Testis (tissue), 3 donors: Measurements from ENCODE around the gene MEGF11. TPM values are rescaled to one million over a fixed set of nuclear protein-coding genes. Genes with fewer than 3 reads are reported as not detected.

ENCODE experiments used
- DNase-seq: peaks from one replicate; pipeline ENCODE4 v3.0.0-alpha.2; 2019
- H3K27ac ChIP-seq, 2 donors: fragments of 200-600 bp; sonication (generic); one replicate each; pipeline ENCODE4 v1.5.1; 2019
- H3K27me3 ChIP-seq: fragments of 200-600 bp; sonication (generic); one replicate; pipeline ENCODE4 v1.5.1; 2019
- H3K36me3 ChIP-seq: fragments of 200-600 bp; sonication (generic); one replicate; pipeline ENCODE4 v1.5.1; 2017; ENCODE audit warnings: low read depth; ENCODE audit errors: missing control alignments
- H3K4me1 ChIP-seq: fragments of 200-600 bp; sonication (generic); one replicate; pipeline ENCODE4 v1.5.1; 2019
- H3K4me3 ChIP-seq, 2 donors: fragments of 200-600 bp; sonication (generic); one replicate each; pipeline ENCODE4 v1.5.1; 2017 to 2019
- H3K9me3 ChIP-seq: fragments of 200-600 bp; sonication (generic); one replicate; pipeline ENCODE4 v1.5.1; 2017
- POLR2A ChIP-seq: fragments of 450-650 bp; IDR thresholded peaks from one replicate; pipeline ENCODE4 v1.6.1; 2017; ENCODE audit warnings: antibody characterized with exemption, mild to moderate bottlenecking, moderate library complexity
- WGBS, 2 donors: methylation state at CpG; one replicate each; pipeline ENCODE4 v1.1.5; 2018; 5-methylcytosine and 5-hydroxymethylcytosine counted together
- intact Hi-C: fragments of 100-400 bp; cut with DNase I; formaldehyde crosslinking; loops from one replicate; pipeline ENCODE4 v1.15.1; 2023; ENCODE audit warnings: low total_unique reads
- polyA plus RNA-seq: library from polyadenylated mRNA; stranded (reverse); fragments of 350-450 nt; fragmentation: Illumina TruSeq; extraction: RNeasy Lipid Tissue Mini Kit (QIAGEN cat#74804); gene quantifications from one replicate; pipeline ENCODE4 v1.2.3, GENCODE V29; 2014; ENCODE audit warnings: low read depth, low replicate concordance; ENCODE audit not compliant: insufficient read depth
- total RNA-seq, 2 donors: library from RNA; depleted of rRNA; stranded (reverse); fragments of >200 nt; gene quantifications; one replicate each; pipeline ENCODE4 v1.2.3, GENCODE V29; 2016
- TF ChIP-seq, protein P1 (sequence below), 3 experiments: fragments of 450-650 bp in 2 of 3; fragments of 200-600 bp in 1 of 3; sonication (generic) in 1 of 3; IDR thresholded peaks; one replicate each; pipeline ENCODE4 v1.5.1; 2016 to 2019; ENCODE audit warnings: antibody characterized with exemption in 3 of 3, mild to moderate bottlenecking in 2 of 3, moderate library complexity in 1 of 3

MEGF11 gene
- total and polyA plus RNA-seq, 3 donors from 2014 or later = 4.5 to 18.7 (median 8.6) TPM

DNA sequence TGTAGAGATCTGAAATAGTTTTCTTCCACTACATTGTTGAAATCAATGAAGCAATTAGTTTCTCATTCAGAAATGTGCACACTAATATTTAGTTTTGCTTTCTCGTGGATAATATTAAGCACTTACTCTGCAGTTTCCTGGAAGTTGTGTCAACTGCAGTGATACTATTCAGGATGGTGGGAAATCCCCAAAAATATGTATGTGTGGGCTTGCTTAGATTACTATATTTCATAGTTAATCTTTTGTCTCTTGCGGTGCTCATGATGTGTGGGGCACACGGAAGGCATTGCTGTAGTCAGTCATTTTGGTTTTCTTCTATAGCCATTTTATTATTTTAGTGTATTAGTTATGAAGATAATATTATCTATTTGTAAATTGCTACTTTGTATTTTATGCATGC lies 364.6 kb downstream of the MEGF11 start:
- intact Hi-C loops = no loop called here
- TF ChIP-seq, protein P1, sequence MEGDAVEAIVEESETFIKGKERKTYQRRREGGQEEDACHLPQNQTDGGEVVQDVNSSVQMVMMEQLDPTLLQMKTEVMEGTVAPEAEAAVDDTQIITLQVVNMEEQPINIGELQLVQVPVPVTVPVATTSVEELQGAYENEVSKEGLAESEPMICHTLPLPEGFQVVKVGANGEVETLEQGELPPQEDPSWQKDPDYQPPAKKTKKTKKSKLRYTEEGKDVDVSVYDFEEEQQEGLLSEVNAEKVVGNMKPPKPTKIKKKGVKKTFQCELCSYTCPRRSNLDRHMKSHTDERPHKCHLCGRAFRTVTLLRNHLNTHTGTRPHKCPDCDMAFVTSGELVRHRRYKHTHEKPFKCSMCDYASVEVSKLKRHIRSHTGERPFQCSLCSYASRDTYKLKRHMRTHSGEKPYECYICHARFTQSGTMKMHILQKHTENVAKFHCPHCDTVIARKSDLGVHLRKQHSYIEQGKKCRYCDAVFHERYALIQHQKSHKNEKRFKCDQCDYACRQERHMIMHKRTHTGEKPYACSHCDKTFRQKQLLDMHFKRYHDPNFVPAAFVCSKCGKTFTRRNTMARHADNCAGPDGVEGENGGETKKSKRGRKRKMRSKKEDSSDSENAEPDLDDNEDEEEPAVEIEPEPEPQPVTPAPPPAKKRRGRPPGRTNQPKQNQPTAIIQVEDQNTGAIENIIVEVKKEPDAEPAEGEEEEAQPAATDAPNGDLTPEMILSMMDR (IDR thresholded peaks at IDR 0.05) = no peak
- no peak for TF ChIP-seq POLR2A

DNA sequence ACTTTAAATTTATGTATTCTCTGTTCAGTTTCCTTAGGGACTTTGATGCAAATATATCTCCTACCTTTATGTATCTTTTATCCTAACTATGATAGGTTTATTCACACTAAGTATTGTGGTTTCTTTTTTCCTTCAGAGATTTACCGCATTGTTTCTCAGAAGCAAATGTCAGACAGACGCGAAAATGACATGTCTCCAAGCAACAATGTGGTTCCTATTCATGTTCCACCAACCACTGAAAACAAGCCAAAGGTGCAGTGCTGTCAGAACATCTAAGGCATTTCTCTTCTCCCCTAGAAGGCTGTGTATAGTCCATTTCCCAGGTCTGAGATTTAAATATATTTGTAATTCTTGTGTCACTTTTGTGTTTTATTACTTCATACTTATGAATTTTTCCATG lies 366.0 kb downstream of the MEGF11 start:
- 85 to 90% methylated on average over 3 of the region's 3 CpGs for WGBS, 2 donors
- H3K27ac ChIP-seq = no peak overlapping the region
- no peak overlapping the region for H3K4me3 ChIP-seq
- no peaks in the 10 kb centered on the region for H3K27me3 ChIP-seq
- intact Hi-C loops = no loop called here
- no peak for TF ChIP-seq POLR2A
- TF ChIP-seq, protein P1 (IDR thresholded peaks at IDR 0.05) = no peak
- no peak for DNase-seq
- no peaks in the 10 kb centered on the region for H3K36me3 ChIP-seq
- no peaks in the 10 kb centered on the region for H3K9me3 ChIP-seq
- peaks cover 21% of the 10 kb centered on the region for H3K4me1 ChIP-seq

More for the DNA sequence above, 364.6 kb downstream of the MEGF11 start:
- DNase-seq = no peak
- 63 to 73% methylated on average over 3 of the region's 3 CpGs for WGBS, 2 donors
- H3K27me3 ChIP-seq = no peaks in the 10 kb centered on the region
- no peak overlapping the region for H3K4me3 ChIP-seq
- peaks cover 7% of the 10 kb centered on the region for H3K4me1 ChIP-seq
- H3K27ac ChIP-seq = no peak overlapping the region
- H3K36me3 ChIP-seq = no peaks in the 10 kb centered on the region
- no peaks in the 10 kb centered on the region for H3K9me3 ChIP-seq

DNA sequence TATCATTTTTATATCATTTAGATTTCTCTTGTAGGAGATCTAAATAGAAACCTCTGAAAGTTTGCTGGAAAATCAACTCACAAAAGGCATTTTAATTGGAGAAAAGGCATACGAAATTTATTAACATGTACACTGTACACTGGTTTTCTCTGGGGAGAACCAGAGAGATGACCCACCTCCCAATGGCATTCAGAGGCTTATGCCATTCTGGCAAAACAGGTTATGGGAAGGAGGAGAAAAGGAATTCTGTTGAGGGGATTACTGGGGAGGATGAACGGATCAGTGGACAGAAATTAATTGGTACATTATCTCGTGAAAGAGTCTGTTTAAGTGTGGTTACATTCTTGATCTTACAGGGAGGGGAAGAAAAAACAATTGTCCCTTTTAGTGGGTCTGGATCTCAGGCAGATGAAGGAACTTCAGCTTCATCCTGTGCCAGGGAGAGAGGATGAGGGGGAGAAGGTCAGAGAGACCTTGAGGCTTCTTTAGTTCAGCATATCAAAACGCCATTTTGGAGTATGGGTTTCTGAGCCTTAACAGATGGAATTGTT lies 367.8 kb downstream of the MEGF11 start:
- Histone ChIP-seq H3K27ac (peak overlapping the region; percentile 22 to 31), H3K4me1 (peaks cover 24% of the 10 kb centered on the region), H3K4me3 (no peak overlapping the region), H3K27me3 (no peaks in the 10 kb centered on the region), H3K9me3 (no peaks in the 10 kb centered on the region), H3K36me3 (no peaks in the 10 kb centered on the region)
- intact Hi-C loops = no loop called here
- 45 to 63% methylated on average over 4 of the region's 4 CpGs for WGBS, 2 donors
- DNase-seq = no peak
- TF ChIP-seq, protein P1 (IDR thresholded peaks at IDR 0.05) = no peak
- TF ChIP-seq POLR2A = no peak

DNA sequence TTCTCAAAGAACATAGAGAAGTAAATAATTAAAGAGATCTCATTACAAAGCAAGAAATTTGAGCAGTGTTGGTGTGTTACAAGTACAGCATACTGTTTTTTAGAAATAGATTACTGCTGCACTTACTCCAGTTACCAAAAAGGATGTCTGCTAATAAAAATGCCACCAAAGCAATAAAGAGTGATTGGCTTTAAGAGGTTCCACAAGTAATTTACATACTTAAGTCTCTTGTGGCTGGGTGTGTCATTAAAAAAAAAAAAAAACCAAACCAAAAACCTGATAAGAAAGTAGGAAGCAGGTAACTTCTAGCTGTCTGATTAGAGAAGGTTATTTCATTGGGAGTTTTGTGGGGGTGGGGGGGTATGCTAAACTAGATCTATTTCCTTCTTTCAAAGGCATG lies 369.0 kb downstream of the MEGF11 start:
- Histone ChIP-seq H3K4me1 (peaks cover 24% of the 10 kb centered on the region), H3K27me3 (no peaks in the 10 kb centered on the region), H3K27ac (no peak overlapping the region), H3K9me3 (no peaks in the 10 kb centered on the region), H3K36me3 (no peaks in the 10 kb centered on the region), H3K4me3 (no peak overlapping the region)
- intact Hi-C loops = no loop called here
- TF ChIP-seq, protein P1 (IDR thresholded peaks at IDR 0.05) = no peak
- TF ChIP-seq POLR2A = no peak
- no peak for DNase-seq

DNA sequence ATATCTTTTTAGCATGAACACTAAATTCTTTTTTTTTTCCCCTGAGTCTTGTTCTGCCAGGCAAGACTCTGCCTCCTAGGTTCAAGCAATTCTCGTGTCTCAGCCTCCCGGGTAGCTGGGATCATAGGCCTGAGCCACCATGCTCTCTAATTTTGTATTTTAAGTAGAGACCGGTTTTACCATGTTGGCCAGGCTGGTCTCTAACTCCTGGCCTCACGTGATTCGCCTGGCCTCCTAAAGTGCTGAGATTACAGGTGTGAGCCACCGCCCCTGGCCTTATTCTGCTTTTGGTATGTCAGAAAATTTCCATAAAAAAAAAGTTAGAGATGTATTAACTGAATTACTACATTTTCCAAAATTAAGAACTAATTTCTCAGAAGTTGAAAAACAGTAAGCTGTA lies 370.0 kb downstream of the MEGF11 start:
- WGBS, 2 donors = 83 to 87% methylated on average over 6 of the region's 6 CpGs
- Histone ChIP-seq H3K4me1 (peaks cover 24% of the 10 kb centered on the region), H3K36me3 (no peaks in the 10 kb centered on the region), H3K9me3 (no peaks in the 10 kb centered on the region), H3K4me3 (no peak overlapping the region), H3K27ac (no peak overlapping the region), H3K27me3 (no peaks in the 10 kb centered on the region)
- TF ChIP-seq, protein P1 (IDR thresholded peaks at IDR 0.05) = no peak
- TF ChIP-seq POLR2A = no peak
- DNase-seq = no peak
- intact Hi-C loops = no loop called here
